Measurements from ENCODE around the gene NHLRC2.

- no peak for TF ChIP-seq CTCF (IDR thresholded peaks at IDR 0.05; ENCODE audit: low read length)
- TF ChIP-seq EZH2 (IDR thresholded peaks at IDR 0.05; ENCODE audit: borderline replicate concordance, low read length): no peak
These were observed 111.2 kb downstream of the NHLRC2 start for GRCh38 chr10:113965683-113966082.
